ENCODE results near the gene EIF3D.

EIF3D gene

DNA sequence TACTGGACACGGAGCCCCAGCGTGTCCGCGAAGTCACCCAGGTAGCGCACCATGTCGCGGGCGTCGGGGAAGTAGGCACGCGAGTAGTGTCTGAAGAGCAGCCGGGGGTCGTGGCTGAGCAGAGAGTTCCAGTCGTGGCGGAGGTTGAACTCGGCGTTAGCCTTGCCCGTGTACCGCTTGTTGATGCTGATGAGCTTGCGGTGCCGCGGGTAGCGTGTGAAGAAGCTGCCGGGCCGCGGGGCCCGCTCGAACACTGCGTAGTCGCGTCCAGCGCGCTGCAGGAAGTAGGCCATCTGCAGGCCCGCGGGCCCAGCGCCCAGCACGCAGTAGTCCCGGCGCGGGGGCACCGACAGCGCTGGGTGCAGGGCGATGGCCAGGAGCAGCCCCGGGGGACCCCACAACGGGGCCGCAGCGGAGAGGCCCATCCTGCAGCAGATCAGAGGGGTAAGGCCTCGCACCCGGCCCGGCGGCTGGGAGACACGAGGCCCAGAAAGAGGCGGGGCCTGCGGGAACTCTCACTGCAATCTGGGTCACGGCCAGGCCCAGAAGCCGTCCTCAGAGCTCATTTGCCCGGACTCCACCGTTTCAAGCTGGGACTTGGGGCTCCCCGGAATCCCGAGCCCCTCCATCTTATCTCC, 22.8 kb downstream of the EIF3D start:
- DNase-seq: no peak

GRCh38 chr22:36497910-36498665, 30.9 kb downstream of the EIF3D start:
- DNase-seq: no peak

DNA sequence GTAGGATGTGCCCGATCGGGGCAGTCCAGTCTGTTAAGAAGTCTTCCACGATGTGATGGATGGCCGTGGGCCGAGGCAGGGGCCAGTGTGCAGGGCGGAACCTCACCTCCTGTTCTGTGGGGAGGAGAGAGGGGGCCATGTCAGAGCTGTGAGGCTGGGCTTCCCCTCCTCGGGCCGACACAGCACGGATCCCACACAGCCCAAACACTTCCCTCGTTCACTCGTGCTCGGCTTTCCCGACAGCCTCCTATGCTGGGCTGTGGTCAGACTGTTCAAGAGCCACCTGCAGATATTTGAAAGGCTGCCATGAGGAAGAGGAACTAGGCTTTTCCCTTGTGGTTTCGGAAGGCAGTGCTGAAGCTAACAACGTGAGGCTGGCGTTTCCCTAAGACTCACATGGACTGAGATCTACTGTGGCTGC, 35.3 kb downstream of the EIF3D start:
- DNase-seq: no peak

DNA sequence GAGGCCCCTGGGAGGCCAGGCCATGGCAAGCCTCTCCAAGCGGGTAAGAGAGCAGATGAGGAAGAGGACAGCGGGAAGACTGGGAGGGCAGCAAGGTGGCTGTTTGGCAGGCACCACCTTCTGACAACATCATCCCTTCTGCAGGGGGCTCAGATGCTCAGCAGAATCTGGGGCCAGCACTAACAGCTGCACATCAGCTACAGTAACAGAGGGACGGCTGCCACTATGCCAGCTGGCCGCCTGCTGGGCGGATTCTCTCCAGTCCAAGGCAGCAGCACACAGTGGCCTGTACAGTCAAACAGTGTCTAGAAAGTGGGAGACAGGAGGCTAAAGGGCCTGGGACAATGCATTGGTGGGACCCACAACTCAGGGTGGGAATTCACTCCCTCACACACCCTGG, 36.9 kb downstream of the EIF3D start:
- no peak for DNase-seq

DNA sequence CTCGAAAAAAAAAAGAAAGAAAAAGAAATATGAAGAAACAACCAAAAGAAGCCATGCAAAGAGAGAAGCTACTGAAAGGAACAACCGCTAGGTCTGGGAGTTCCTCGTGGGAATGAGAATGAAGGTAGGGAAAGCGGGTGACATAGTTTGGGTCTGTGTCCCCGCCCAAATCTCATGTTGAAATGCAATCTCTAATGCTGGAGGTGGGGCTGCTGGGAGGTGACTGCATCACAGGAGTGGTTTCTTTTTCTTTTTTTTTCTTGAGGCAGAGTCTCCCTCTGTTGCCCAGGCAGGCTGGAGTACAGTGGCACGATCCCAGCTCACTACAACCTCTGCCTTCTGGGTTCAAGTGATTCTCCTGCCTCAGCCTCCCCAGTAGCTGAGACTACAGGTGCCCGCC, 37.8 kb downstream of the EIF3D start:
- DNase-seq: no peak

- DNase-seq: peak; percentile 58
Observed at GRCh38 chr22:36486619-36487384, 42.2 kb downstream of the EIF3D start.

DNA sequence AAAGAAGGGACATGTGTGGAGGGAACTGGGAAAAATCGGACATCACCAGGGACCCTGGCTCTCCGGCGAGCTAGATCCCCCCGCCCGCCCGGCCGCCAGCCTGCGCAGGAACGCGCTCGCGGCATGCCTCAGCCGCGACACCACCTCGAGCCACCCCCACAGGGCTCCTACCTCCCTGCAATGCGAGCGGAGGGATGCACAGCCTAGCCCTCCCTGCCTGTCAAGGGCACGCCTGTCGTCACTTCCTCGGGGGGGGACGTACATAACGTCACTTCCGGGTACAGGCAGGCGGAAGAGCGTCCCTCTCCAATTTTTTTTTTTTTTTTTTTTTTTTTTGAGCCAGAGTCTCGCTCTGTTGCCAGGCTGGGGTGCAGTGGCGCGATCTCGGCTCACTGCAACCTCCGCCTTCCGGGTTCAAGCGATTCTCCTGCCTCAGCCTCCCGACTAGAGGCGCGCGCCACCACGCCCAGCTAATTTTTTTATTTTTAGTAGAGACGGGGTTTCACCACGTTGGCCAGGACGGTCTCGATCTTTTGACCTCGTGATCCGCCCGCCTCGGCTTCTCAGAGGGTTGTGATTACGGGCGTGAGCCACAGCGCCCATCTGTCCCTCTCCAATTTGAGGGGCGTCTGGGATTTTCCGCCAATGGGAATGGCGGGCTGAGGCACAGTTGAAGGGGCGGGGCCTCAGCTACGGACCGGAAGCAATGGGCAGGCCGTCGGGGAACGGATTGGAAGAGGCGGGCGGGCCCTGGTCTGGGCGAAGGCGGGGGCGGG, 47.4 kb downstream of the EIF3D start, which contains the start of gene TXN2:
Gene TXN2 (minus strand): TSS at position 248 of the 776 bp plus-strand sequence. CDS start 803 bp downstream, outside the sequence.
- DNase-seq: peak; percentile 95

DNA sequence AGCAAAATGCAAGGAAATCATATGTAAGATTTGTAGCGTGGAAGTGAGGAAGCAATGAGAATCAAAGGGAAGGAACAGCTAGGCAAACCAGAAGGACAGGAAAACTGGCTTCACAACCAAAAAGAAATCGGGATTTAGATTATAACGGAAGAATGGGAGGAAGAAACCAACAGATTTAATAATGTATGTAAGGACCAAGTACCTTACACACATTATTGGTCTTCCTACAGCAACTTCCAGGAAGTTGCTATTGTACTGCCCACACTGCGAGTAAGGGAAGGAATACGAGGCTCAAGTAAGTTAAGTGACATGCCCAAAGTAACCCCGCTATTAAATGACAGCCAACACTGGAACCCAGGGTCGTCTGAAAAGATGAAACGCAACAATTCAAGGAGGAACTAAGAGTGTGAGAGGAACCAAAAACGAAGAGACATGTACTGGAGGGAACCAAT, 48.0 kb downstream of the EIF3D start:
- no peak for DNase-seq

GRCh38 chr22:36478966-36479365, 50.0 kb downstream of the EIF3D start:
- no peak for DNase-seq

DNA sequence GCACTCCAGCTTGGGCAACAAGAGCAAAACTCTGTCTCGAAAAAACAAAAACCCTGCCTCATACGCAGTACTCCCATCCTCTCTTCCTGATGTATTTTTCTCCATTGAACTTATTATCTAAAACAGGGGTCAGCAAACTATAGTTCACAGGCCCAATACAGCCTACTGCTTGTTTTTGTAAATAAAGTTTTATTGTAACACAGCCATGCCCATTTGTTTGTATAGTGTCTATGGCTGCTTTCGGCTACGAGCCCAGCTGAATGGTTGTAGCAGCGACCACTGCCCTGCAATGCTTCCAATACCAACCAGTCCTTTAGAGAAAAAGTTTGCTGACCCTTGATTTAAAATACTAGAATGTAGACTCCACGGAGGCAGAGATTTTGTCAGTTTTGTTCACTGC, 53.6 kb downstream of the EIF3D start:
- no peak for DNase-seq

DNA sequence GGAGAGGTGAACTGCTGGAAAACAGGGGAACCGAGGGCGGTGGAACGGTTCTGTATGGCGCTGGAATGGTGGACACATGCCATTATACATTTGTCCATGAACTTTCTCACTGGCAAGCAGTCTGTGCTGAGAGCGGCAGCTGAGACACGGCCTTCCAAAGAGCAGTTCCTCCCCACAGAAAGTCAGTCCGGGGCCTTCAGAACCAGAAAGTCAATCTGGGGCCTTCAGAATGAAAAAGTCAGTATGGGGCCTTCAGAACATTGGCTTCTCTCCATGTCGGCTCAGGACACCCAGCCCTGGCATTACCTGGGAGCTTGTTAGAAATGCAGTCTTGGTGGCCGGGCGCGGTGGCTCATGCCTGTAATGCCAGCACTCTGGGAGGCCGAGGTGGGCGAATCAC, 56.3 kb downstream of the EIF3D start:
- DNase-seq: no peak

DNA sequence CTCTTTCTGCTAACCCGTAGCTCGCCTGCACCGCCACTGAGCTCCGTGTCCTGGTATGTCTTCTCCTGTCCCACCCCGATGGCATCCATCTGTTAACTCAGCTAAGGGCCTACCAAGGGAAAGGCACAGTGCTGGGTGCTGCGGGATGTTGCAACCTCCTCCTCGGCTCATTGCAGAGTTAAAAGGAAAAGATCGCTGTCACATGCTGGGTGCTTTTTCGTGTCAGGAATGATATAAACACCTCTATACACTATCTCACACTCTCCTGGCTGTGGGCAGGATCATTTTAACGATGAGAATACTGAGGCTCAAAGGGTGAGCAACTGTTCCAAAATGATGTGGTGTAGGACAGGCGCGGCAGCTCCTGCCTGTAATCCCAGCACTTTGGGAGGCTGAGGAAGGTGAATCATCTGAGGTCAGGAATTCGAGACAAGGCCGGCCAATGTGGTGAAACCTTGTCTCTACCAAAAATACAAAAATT, 57.6 kb downstream of the EIF3D start:
- DNase-seq: no peak

DNA sequence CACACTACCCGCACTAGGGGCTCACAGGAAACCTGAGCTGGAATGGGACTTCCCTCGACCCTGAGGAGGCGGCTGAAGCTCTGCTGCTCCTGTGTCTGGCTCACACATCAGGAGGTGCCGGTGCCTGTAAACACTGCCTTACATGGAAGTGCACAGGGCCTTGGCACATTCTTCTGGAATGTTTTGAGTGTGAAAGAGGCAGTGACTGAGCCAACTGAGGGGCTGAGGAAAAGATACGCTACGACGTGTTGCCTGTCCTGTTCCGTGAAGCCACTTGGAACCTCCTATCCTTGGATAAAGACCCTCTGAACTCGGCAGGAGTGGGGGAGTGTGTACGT, 58.0 kb downstream of the EIF3D start:
- no peak for DNase-seq

DNA sequence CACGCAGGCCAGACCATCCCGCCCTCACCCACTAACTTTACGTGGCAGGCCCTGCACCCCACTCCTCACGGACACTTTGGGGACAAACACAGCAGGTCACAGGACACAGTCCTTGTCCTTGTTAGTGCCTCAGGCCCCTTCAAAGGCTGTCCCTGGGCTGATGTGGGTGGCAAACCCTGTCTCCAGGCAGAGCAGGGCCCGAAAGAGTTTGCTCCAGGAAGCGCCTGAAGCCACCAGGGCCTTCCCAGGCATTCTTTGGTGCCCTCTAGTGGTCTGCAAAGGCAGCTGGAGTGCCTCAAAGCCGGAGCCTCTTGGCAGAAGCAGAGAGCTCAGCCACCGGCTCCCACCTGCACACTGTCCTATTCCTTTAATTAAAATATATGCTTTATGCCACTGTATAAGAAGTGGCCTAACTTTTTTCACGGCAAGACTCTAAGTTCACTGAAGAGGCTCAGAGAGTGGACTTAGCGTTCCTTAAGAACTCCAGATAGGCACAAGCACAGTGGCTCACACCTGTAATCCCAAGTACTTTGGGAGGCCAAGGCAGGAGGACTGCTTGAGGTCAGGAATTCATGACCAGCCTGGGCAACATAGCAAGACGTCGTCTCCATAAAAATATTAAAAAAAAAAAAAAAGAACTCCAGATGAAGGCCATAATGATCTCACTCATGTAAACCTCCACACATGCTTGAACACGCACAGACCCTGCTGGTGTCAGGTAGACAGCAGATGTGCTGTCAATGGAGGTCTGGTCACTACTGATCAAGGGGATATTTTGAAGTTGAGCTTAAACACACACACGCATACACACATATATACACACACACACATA, 58.6 kb downstream of the EIF3D start:
- peak; percentile 90 for DNase-seq

GRCh38 chr22:36469094-36469710, 59.8 kb downstream of the EIF3D start:
- DNase-seq: no peak

DNA sequence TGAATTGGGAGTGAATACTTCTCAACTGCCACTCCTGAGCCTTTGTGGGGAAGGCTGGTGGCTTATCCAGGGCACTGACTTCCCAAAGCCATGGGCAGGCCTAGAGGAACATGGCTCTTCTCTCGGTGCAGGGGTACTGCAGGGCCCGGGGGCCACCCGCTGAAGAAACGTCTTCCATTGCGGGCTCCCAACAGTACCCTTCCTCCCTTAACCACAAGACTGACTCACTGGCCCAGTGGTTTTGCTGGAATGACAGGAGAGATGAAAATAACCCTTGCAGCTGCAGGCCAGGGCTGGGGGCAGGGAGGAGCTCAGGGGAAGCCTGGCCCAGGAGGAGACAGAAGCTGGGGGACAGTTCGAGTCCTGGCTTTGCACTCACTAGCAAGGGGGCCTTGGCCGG, 61.0 kb downstream of the EIF3D start:
- DNase-seq: no peak

GRCh38 chr22:36467042-36467810, 61.7 kb downstream of the EIF3D start:
- DNase-seq: no peak

- no peak for DNase-seq
Observed at GRCh38 chr22:36466258-36466657, 62.7 kb downstream of the EIF3D start.

GRCh38 chr22:36465232-36466021, 63.5 kb downstream of the EIF3D start:
- no peak for DNase-seq

GRCh38 chr22:36464715-36465231, 64.2 kb downstream of the EIF3D start:
- DNase-seq: no peak
